ENCODE data around the gene BPIFA3.

DNA sequence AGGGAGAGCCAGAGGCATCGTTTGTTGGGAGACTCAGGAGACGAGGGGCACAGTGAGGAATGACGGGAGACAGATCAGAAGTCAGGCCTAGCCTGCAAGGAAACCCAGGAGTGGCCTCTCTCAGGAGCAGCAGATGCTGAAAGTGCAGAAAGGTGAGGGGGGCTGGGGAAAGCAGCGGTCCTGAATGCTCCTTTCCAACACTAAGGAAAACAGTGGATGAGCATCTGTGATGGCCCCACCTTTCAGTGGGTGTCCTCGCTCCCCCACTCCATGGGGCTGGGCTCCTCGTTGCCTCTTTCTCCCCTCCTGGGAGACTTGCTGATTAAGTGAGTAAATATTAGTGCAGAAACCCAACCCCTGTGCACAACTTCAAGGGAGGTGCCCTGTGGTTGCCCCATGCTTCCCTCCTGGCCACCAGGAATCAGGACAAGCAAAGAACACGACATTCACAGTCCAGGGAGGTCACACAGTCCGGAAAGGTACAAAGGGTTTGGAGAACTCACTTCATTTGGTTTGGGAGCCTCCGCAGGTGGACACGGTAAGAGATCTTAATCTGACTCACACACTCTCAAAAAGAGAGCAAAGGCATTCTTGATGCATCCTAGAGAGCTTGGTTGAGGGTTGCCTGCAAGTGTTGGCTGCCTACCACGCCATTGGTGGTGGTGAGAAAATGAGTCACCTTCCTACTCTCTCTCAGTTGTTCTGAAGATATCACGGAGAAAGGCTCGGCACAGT lies 56.1 kb downstream of the BPIFA3 start:
- TF ChIP-seq, protein P1, sequence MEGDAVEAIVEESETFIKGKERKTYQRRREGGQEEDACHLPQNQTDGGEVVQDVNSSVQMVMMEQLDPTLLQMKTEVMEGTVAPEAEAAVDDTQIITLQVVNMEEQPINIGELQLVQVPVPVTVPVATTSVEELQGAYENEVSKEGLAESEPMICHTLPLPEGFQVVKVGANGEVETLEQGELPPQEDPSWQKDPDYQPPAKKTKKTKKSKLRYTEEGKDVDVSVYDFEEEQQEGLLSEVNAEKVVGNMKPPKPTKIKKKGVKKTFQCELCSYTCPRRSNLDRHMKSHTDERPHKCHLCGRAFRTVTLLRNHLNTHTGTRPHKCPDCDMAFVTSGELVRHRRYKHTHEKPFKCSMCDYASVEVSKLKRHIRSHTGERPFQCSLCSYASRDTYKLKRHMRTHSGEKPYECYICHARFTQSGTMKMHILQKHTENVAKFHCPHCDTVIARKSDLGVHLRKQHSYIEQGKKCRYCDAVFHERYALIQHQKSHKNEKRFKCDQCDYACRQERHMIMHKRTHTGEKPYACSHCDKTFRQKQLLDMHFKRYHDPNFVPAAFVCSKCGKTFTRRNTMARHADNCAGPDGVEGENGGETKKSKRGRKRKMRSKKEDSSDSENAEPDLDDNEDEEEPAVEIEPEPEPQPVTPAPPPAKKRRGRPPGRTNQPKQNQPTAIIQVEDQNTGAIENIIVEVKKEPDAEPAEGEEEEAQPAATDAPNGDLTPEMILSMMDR (IDR thresholded peaks at IDR 0.05) = no peak
- no peak for TF ChIP-seq POLR2A (IDR thresholded peaks at IDR 0.05)
